ENCODE results near the gene FHIP1A. TPM values are rescaled to one million over a fixed set of nuclear protein-coding genes. Genes with fewer than 3 reads are reported as not detected.

The FHIP1A gene
- polyA plus RNA-seq, 12 donors: 6.2 to 13.7 (median 10.9) TPM; not detected in 2

DNA sequence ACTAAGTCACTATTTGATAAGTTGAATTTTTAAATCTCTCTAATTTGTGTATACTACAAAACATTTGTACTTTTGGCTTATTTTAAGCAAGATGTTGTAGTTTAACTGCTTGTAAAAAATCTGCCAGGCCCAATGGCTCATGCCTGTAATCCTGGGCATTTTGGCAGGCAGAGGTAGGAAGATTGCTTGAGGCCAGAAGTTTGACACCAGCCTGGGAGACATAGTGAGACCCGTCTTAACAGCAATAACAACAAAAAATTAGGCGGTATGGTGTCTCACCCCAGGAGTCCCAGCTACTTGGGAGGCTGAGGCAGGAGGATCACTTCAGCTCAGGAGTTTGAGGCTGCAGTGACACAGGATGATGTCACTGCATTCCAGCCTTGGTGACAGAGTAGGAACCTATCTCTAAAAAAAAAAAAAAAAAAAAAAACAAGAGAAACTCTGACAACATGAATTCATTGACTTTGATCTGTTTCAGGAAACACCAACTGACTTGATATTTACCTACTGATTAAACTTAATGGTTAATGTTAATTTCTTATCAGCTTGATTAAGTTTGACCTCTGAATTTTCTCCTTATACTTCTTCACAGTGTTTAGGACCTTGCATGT is 8.9 kb downstream of the FHIP1A start:
- DNase-seq: no peak

DNA sequence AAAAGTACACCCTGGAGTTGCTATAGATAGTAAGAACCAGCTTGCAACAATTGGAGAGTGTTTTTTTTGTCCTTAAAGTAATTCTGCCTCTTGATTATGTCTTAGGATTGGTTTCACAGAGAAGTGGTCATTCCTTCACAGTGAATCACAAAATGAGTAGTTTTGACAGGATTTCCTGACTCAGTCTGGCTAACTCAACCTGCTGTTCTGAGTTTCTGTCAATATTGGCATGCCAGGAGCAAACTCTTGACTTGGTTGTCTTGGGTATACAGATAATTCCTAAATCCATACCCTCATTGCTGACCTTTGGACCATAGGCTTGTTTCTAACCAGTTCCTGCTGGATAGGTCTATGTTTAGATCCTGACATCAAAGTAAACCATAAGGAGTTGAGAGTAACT is 9.4 kb downstream of the FHIP1A start:
- no peak for DNase-seq

GRCh38 chr4:151418856-151419255 is 9.9 kb downstream of the FHIP1A start:
- no peak for DNase-seq

GRCh38 chr4:151420250-151420807 is 11.4 kb downstream of the FHIP1A start:
- no peak for DNase-seq

DNA sequence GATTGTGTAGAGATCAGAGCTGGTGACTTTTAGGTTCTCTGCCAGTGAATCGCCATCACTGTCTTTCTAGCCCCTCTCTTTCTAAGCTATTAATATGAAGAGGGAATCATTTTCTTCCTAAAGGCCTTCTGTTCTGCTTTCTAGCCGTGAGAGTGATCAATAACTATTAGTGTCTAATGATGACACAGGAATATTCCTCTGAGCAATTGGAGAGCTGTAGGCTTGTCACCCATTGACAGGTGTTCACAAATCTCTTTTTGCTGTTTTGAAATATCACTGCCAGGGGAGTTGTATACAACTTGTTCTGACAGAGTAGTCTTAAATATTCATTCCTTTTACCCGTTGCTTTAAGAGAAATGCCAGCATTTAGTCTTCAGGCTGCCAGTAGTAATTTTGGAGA is 13.9 kb downstream of the FHIP1A start:
- DNase-seq: no peak

GRCh38 chr4:151426513-151426912 is 17.5 kb downstream of the FHIP1A start:
- no peak for DNase-seq

- no peak for DNase-seq
Observed at GRCh38 chr4:151427266-151427665, 18.3 kb downstream of the FHIP1A start.

- no peak for DNase-seq
Observed at GRCh38 chr4:151428346-151428745, 19.4 kb downstream of the FHIP1A start.

DNA sequence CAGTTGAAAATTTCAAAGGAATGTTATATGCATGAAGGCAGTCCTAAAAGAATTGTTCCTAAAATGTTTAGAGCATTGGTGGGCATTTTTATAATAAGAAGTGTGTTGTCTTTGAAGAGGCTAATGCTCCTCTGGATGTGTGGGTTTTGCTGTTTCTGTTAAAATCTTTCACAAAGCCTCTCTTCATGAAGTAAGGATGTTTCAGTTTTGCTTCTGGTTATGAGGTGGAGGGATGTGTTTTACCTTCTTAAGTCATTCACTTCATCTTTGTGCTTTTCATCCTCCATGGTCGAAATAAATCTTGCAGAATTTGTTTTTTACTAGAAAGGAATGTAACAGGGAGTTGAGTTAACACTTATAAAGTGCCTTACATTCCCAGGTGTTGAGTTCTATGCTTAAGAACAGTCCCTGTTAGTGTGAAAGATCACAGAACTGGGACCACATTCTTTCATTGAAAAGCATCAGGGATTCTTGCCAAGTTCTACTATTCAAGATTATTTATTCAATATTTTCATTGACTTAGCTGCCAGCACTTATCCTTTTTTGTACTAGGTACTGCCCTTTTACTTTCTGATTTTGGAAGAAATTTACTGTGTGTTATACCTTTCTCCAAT is 21.1 kb downstream of the FHIP1A start:
- DNase-seq: no peak

GRCh38 chr4:151430740-151431457 is 21.9 kb downstream of the FHIP1A start:
- DNase-seq: no peak

DNA sequence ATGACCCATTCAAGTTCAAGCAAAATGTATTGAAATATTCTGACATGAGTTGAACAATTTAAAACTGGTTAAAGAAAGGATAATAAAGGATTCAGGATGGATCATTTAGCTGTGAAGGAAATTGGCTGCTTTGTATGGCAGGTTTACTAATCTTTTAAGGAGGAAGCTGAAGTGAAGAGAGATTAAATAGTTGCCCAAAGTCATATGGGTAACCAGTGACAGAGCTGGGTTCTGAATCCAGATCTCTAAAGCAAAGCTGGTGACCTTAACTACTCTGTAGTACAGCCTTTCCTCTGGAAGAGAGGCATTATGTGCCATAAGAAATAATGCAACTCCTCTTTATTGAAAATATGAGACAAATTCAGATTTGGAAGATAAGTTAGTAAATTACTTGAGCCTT is 22.8 kb downstream of the FHIP1A start:
- DNase-seq: no peak

DNA sequence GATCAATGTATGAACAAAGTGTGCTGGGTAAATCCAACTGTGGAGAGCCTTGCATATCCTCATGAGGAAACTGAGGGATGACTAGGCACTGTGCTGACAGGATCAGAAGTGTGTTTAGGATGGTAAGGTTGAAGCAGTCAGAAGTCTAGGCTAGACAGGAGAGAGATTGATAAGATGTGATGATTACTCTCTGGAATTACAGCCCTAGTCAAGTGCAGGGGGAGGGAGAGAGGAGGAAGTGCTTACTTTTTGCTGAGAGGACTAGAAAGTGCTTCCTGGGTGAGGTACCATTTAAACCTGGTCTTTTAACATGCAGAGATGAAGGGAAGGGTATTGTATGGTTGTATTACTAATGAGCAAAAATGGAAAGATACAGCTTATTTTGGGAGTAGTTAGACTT is 23.7 kb downstream of the FHIP1A start:
- DNase-seq: no peak

DNA sequence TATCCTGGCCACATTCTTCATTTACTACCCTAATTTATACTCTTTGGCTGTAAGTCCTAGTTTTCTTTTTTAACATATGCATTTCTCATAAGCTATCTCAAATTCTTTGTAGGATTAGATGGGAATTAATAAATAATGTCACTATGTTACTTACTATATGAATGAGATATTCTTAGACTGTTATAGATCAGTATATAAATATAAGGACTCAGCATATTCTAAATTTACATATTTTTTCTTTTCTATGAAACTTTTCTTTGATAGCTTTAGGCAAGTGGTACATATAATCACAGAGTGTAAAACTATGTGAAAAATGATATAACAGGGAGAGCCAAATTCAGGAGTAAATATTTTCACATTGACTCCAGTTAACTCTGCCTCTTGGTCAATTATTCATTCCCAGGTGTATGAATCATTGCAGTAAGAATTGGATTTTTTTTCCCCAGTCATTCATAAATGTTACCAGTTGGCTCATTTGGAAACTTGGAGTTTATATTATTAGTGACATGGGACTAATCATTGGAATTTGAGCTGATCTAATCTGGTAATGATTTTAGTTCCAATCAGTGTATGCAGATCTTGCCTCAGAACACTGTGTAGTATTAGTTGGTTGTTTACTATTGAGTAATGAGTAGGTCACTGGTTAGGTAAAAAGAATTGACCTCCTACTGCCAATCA is 25.3 kb downstream of the FHIP1A start:
- DNase-seq: no peak

DNA sequence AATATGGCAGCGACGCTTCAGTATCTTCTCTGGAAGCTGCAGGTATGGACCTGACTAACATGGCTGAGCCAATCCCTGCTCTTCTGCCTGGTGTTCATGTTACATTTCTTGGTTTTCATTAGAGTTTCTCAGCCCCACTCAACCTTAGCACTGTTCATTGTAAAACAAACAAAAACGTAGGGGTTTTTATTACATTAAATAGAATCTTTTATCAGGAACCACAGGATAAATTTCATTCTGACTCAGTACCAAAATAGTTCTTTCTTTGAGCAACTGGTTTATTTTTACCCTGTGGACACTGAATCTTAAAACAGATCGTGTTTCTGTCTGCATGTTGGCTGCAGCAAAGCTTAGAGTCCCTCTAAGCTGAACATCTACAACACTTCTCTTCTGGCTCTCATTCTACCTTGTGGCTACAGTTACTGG is 27.1 kb downstream of the FHIP1A start:
- DNase-seq: no peak

DNA sequence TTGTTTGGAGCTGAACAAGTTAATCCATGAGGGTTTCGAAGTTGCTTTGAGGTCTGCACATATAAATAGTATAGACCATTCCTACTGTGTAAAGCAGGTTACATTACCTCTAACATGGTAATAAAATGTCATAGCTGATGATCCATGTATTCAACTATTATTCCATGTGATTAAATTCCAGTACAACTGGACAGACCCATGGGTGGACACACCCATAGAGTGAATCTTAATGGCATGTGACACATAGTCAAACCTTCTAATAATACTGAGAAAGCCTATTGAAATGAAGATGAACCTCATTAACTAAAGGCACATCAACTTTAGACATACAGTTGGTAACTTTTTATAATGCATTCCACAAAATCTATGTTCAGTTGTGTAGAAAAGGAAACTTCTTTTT is 28.5 kb downstream of the FHIP1A start:
- no peak for DNase-seq

DNA sequence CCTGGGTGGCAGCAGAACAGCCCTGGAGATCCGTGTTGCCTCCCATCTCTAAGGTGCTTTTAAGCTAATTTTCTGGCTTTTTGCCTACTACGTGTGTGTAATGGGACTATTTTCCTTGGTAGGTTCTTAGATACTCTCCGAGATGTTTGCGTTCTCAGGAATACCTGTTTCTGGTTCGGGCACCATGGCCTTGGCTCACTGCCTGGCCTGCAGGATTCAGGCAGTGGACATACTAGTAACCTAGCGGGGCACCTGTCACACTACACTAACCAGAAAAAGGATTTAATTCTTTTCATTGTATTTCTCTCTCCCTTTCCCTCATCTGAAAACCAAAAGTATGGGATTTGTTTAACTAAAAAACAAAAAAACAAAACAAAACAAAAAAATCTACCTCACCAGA is 29.2 kb downstream of the FHIP1A start:
- no peak for DNase-seq

GRCh38 chr4:151439320-151439719 is 30.3 kb downstream of the FHIP1A start:
- DNase-seq: no peak

DNA sequence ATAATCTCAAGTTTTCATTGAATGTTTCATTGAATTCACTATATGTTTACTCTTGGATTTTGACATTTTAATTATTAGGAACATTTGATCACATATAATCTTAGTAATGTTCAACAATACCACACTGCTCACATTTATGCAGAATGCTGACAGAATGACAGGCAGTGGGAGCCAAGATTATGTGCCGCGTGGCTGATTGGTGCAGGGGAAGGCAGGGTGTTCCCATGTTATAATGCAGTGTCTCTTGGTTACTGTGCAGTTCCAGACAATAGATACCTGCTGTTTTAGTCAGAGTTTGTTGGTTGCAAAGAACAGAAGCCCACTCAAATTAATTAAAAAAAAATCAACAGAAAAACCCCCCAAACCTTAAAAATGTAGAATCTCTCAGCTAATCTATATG is 33.0 kb downstream of the FHIP1A start:
- no peak for DNase-seq

DNA sequence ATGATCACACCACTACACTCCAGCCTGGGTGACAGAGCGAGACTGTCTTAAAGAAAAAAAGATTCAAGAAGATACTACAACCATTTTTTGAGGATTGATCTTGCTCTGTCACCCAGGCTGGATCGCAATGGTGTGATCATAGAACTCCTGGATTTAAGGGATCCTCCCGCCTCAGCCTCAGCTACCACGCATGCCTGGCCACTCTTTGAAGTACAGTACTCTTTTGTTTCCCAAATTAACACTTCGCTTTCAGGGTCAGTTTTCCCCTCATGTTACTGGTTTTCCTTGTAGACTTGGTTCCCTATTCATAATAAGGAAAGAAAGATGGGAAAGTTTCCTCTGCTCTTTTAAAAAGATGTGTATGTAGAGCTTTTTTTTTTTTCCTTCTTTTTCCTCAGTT is 34.3 kb downstream of the FHIP1A start:
- no peak for DNase-seq

- no peak for DNase-seq
Observed at GRCh38 chr4:151443752-151444151, 34.8 kb downstream of the FHIP1A start.

DNA sequence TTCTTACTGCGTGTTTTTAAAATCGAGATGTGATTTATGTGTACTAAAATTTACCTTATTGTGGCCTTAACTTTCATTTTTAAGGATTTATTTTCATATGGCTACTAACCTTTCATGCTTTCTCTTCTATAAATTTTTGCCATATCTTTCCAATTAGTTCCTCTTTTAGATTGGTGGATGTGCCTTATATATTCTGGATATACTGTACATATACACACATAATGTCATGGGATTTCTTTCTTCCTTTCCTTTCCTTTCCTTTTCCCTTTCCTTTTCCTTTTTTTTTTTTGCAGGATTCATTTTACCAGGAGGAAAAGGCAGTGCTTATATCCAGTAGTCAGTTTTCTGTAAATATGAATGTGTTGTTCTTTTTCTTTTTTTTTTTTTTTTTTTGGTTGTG is 37.2 kb downstream of the FHIP1A start:
- DNase-seq: no peak

- DNase-seq: no peak
Observed at GRCh38 chr4:151454513-151454912, 45.5 kb downstream of the FHIP1A start.

DNA sequence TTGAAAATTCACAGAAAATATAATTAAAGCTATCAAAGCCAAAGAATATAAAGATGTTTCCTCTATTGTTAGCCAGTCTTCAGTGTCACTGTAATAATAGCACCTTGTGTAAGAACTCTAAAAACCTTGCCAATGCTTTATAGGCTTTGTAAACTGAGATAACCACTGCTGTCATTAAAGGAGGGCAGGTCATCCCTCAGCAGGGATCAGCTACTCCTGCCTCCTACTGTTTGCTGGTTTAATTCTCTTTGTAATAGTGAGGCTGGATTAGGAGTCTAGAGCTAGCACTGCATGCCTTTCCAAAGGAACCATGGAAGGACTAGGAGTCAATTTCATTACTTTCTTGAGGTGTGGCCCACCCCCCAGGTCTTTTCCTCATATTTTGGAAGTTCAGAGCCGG is 46.2 kb downstream of the FHIP1A start:
- no peak for DNase-seq
